SK-N-SH treated with all-trans-retinoic acid at 6 μM for 48 hours (cell line): ENCODE measurements around the gene EPHA4.

Source experiments
- ARNTL ChIP-seq: fragments of 450-650 bp; formaldehyde crosslinking; IDR thresholded peaks from 2 replicates; pipeline ENCODE4 v1.5.0; 2020; ENCODE audit warnings: low read depth, mild to moderate bottlenecking, moderate library complexity, borderline replicate concordance
- GLIS3 ChIP-seq: fragments of 250-450 bp; sonication (Bioruptor Pico); IDR thresholded peaks from 2 replicates; pipeline ENCODE4 v1.5.0; 2020; ENCODE audit warnings: mild to moderate bottlenecking, moderate library complexity
- PPARA ChIP-seq: fragments of 250-450 bp; sonication (Bioruptor Pico); IDR thresholded peaks from 2 replicates; pipeline ENCODE4 v1.5.0; 2020; ENCODE audit warnings: mild to moderate bottlenecking, borderline replicate concordance
- RARB ChIP-seq: fragments of 250-450 bp; sonication (Bioruptor Pico); IDR thresholded peaks from 2 replicates; pipeline ENCODE4 v1.8.0; 2021; ENCODE audit warnings: mild to moderate bottlenecking, moderate library complexity
- ZC3H10 ChIP-seq: fragments of 250-450 bp; sonication (Bioruptor Pico); IDR thresholded peaks from 2 replicates; pipeline ENCODE4 v1.5.1; 2021; ENCODE audit warnings: mild to moderate bottlenecking, moderate library complexity
- ZFP3 ChIP-seq: fragments of 250-450 bp; sonication (Bioruptor Pico); IDR thresholded peaks from 2 replicates; pipeline ENCODE4 v1.5.0; 2020; ENCODE audit warnings: mild to moderate bottlenecking, moderate library complexity
- ZFP30 ChIP-seq: fragments of 450-650 bp; formaldehyde crosslinking; IDR thresholded peaks from 2 replicates; pipeline ENCODE4 v1.5.0; 2022; ENCODE audit warnings: mild to moderate bottlenecking, moderate library complexity
- TF ChIP-seq, protein P1 (sequence below): fragments of 250-450 bp; sonication (Bioruptor Pico); IDR thresholded peaks from 2 replicates; pipeline ENCODE4 v1.8.0; 2020; ENCODE audit warnings: mild to moderate bottlenecking, moderate library complexity, borderline replicate concordance
- TF ChIP-seq, protein P2 (sequence below): fragments of 250-450 bp; sonication (Bioruptor Pico); IDR thresholded peaks from 2 replicates; pipeline ENCODE4 v1.5.1; 2021; ENCODE audit warnings: mild to moderate bottlenecking, moderate library complexity
- TF ChIP-seq, protein P3 (sequence below): fragments of 250-450 bp; sonication (Bioruptor Pico); IDR thresholded peaks from 2 replicates; pipeline ENCODE4 v1.8.0; 2021; ENCODE audit warnings: low read depth, mild to moderate bottlenecking, moderate library complexity, borderline replicate concordance
- TF ChIP-seq, protein P4 (sequence below): fragments of 250-450 bp; sonication (Bioruptor Pico); IDR thresholded peaks from 2 replicates; pipeline ENCODE4 v1.5.1; 2020; ENCODE audit warnings: low read depth, mild to moderate bottlenecking, moderate library complexity
- TF ChIP-seq, protein P5 (sequence below): fragments of 250-450 bp; sonication (Bioruptor Pico); IDR thresholded peaks from 2 replicates; pipeline ENCODE4 v1.5.0; 2020; ENCODE audit warnings: mild to moderate bottlenecking, moderate library complexity

DNA sequence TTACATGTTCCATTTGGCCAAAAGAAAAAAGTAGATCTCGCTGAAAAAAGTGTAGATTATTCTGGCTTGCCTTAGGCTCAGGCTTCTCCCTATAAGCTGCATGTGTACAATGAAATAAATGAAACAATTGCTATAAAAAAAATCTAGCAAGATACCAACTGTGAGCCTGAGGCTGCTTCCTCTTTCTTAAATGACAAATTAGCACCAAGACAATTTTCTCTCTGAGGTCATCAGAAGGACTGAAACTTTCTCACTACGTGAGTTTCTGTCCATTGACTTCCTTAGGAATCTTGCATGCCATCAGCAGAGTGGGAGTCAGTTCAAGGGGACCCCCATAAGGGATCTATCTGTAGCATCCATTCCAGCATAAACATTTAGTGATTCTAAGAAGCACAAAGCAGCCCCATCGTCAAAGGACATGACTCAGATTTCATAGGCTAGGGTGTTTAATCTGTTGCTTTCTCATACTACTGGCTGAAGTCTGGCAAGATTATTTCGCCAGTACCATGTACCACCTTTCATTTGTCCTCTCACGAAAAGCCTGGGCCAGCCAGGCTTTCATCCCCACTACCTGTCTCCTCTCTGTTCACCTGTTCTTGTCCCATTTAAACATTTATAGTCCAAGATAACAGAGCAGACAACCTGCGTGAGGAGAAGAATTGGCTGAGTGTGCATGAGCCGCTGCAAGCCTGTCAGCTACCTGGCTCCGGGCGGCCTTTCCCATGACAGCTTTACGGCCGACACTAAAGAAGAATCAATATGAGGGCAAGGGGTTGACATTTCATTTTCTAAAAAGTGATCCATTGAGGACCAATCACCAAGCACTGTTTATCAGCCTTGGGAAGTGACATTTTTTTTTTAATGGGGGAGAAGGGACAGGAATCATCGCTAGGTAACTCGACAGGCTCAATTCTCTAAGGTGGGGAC lies 120.0 kb downstream of the EPHA4 start:
- TF ChIP-seq PPARA (no peak), ARNTL (no peak), GLIS3 (CRISPR knock-in tag) (no peak), ZC3H10 (CRISPR knock-in tag) (no peak), ZFP3 (no peak), ZFP30 (no peak), RARB (CRISPR knock-in tag) (no peak)
- TF ChIP-seq, protein P1, sequence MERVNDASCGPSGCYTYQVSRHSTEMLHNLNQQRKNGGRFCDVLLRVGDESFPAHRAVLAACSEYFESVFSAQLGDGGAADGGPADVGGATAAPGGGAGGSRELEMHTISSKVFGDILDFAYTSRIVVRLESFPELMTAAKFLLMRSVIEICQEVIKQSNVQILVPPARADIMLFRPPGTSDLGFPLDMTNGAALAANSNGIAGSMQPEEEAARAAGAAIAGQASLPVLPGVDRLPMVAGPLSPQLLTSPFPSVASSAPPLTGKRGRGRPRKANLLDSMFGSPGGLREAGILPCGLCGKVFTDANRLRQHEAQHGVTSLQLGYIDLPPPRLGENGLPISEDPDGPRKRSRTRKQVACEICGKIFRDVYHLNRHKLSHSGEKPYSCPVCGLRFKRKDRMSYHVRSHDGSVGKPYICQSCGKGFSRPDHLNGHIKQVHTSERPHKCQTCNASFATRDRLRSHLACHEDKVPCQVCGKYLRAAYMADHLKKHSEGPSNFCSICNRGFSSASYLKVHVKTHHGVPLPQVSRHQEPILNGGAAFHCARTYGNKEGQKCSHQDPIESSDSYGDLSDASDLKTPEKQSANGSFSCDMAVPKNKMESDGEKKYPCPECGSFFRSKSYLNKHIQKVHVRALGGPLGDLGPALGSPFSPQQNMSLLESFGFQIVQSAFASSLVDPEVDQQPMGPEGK (CRISPR knock-in tag) = no peak
- TF ChIP-seq, protein P2, sequence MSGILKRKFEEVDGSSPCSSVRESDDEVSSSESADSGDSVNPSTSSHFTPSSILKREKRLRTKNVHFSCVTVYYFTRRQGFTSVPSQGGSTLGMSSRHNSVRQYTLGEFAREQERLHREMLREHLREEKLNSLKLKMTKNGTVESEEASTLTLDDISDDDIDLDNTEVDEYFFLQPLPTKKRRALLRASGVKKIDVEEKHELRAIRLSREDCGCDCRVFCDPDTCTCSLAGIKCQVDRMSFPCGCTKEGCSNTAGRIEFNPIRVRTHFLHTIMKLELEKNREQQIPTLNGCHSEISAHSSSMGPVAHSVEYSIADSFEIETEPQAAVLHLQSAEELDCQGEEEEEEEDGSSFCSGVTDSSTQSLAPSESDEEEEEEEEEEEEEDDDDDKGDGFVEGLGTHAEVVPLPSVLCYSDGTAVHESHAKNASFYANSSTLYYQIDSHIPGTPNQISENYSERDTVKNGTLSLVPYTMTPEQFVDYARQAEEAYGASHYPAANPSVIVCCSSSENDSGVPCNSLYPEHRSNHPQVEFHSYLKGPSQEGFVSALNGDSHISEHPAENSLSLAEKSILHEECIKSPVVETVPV (CRISPR knock-in tag) = no peak
- TF ChIP-seq, protein P3, sequence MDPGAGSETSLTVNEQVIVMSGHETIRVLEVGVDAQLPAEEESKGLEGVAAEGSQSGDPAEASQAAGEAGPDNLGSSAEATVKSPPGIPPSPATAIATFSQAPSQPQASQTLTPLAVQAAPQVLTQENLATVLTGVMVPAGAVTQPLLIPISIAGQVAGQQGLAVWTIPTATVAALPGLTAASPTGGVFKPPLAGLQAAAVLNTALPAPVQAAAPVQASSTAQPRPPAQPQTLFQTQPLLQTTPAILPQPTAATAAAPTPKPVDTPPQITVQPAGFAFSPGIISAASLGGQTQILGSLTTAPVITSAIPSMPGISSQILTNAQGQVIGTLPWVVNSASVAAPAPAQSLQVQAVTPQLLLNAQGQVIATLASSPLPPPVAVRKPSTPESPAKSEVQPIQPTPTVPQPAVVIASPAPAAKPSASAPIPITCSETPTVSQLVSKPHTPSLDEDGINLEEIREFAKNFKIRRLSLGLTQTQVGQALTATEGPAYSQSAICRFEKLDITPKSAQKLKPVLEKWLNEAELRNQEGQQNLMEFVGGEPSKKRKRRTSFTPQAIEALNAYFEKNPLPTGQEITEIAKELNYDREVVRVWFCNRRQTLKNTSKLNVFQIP (CRISPR knock-in tag) = no peak
- TF ChIP-seq, protein P4, sequence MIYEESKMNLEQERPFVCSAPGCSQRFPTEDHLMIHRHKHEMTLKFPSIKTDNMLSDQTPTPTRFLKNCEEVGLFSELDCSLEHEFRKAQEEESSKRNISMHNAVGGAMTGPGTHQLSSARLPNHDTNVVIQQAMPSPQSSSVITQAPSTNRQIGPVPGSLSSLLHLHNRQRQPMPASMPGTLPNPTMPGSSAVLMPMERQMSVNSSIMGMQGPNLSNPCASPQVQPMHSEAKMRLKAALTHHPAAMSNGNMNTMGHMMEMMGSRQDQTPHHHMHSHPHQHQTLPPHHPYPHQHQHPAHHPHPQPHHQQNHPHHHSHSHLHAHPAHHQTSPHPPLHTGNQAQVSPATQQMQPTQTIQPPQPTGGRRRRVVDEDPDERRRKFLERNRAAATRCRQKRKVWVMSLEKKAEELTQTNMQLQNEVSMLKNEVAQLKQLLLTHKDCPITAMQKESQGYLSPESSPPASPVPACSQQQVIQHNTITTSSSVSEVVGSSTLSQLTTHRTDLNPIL (CRISPR knock-in tag) = no peak
- TF ChIP-seq, protein P5, sequence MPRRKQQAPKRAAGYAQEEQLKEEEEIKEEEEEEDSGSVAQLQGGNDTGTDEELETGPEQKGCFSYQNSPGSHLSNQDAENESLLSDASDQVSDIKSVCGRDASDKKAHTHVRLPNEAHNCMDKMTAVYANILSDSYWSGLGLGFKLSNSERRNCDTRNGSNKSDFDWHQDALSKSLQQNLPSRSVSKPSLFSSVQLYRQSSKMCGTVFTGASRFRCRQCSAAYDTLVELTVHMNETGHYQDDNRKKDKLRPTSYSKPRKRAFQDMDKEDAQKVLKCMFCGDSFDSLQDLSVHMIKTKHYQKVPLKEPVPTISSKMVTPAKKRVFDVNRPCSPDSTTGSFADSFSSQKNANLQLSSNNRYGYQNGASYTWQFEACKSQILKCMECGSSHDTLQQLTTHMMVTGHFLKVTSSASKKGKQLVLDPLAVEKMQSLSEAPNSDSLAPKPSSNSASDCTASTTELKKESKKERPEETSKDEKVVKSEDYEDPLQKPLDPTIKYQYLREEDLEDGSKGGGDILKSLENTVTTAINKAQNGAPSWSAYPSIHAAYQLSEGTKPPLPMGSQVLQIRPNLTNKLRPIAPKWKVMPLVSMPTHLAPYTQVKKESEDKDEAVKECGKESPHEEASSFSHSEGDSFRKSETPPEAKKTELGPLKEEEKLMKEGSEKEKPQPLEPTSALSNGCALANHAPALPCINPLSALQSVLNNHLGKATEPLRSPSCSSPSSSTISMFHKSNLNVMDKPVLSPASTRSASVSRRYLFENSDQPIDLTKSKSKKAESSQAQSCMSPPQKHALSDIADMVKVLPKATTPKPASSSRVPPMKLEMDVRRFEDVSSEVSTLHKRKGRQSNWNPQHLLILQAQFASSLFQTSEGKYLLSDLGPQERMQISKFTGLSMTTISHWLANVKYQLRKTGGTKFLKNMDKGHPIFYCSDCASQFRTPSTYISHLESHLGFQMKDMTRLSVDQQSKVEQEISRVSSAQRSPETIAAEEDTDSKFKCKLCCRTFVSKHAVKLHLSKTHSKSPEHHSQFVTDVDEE (CRISPR knock-in tag) = no peak
